ENCODE measurements around the gene NKD2. TPM values are rescaled to one million over a fixed set of nuclear protein-coding genes. Genes with fewer than 3 reads are reported as not detected.

NKD2 gene
- total and polyA plus RNA-seq, 2 experiments from 2014 or later: 1.4 to 9.1 TPM

DNA sequence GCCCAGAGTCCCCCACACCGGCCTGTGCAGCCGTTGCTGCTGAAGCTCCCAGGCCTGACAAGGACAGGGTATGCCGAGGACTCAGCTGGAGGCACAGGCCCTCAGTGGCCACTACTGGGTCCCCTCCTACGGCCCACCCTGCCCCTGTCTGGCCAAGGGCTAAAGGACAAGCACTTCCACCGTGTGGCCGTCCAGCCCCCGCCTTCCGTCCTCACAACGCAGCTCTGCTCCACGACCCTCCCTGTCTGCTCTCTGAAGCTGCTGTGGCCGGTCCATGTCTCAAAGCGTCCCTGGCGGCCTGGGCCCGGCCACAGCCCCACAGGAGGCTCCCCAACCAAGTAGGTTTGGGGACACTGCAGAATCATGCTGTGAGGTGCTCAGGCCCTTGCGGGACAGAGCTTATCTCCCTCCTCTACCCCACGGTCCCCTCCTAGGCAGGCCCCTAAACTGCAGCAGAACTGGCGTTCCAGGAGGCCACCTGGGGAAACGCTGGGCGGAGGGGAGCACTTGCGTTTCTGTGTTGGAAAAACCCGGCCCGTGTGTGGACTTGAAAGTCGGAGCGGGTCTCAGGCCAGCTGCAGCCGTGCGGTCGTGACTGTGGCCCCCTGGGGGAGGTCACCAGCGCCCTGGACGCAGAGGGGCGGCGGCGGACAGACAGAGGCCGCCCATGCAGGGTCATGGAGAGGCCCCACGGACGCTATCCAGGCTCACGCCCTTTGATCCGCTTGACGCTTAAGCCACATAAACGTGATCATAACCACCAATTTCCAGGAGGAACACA lies 45.6 kb downstream of the NKD2 start:
- H3K9me3 ChIP-seq (ENCODE audit: low read depth): no peaks in the 10 kb centered on the region
- TF ChIP-seq CTCF (IDR thresholded peaks at IDR 0.05; ENCODE audit: poor library complexity) (no peak), EZH2 (IDR thresholded peaks at IDR 0.05; ENCODE audit: borderline replicate concordance) (no peak), EZH2phosphoT487 (IDR thresholded peaks at IDR 0.05; ENCODE audit: low read depth, severe bottlenecking, unreplicated experiment) (no peak)
- H3K27me3 ChIP-seq: no peaks in the 10 kb centered on the region
- no peak overlapping the region for H2AFZ ChIP-seq
- H3K4me1 ChIP-seq (ENCODE audit: insufficient read depth): no peaks in the 10 kb centered on the region
- 93% methylated on average over 39 of the region's 39 CpGs for WGBS (ENCODE audit: low lambda C conversion rate, missing lambda C conversion rate)
- H4K20me1 ChIP-seq (ENCODE audit: insufficient read depth, poor library complexity, severe bottlenecking): no peaks in the 10 kb centered on the region
- no peaks in the 10 kb centered on the region for H3K79me2 ChIP-seq
- no peak overlapping the region for H3K4me2 ChIP-seq
- H3K9me2 ChIP-seq (replicated peaks; ENCODE audit: insufficient read depth): no peaks in the 10 kb centered on the region
- H3K4me3 ChIP-seq: no peak overlapping the region
- no peaks in the 10 kb centered on the region for H3K36me3 ChIP-seq (replicated peaks; ENCODE audit: insufficient read depth, low read depth)
- H3K27ac ChIP-seq: no peak overlapping the region
- DNase-seq (ENCODE audit: low spot score): no peak

DNA sequence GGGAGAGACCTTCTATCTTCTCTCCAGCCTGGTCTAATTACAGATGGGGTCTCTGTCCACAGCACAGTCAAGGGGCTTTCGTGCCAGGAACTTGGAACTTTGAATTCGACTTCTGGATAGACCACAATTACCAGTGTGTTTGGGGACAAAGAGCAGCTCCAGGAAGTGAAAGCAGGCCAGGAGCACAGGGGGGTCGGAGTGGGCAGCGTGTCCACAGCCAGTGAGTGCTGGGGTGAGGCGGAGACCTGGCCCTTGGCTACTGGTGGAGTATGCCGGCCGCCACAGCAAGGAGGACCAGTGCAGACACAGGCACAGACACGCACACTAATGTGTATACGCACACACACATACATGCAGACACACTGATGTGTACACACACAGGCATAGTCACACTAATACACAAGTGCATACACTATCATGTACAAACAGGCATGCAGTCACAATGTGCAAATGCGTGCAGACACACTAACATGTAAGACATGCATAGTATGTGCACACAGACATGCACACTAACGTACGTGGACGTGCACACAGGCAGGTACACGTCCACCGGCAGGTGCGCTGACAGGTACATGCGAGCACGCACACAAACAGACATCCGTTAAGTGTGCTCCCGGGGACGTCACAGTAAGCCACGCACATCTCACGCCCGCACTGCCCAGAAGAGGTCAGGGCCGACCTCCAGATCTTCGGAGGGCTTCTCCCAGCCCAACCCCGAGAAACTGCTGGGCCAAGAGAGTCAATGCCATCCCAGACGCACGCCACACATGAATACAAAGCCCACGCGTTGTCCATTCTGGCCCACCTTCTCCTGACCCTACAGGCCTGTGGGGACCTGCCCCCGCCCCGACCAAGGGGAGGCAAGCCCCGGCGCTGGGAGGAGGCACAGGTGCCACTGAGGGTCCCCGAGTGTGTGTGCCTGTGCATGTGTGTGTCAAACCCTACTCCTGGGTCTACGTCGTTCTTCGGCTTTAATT lies 46.5 kb downstream of the NKD2 start:
- Histone ChIP-seq H3K9me2 (replicated peaks; ENCODE audit: insufficient read depth) (no peaks in the 10 kb centered on the region), H4K20me1 (ENCODE audit: insufficient read depth, poor library complexity, severe bottlenecking) (no peaks in the 10 kb centered on the region), H3K4me2 (no peak overlapping the region), H3K4me1 (ENCODE audit: insufficient read depth) (no peaks in the 10 kb centered on the region), H3K27ac (no peak overlapping the region), H3K79me2 (no peaks in the 10 kb centered on the region), H3K4me3 (no peak overlapping the region), H3K9me3 (ENCODE audit: low read depth) (no peaks in the 10 kb centered on the region), H3K36me3 (replicated peaks; ENCODE audit: insufficient read depth, low read depth) (no peaks in the 10 kb centered on the region), H3K27me3 (no peaks in the 10 kb centered on the region), H2AFZ (no peak overlapping the region)
- TF ChIP-seq EZH2phosphoT487 (IDR thresholded peaks at IDR 0.05; ENCODE audit: low read depth, severe bottlenecking, unreplicated experiment): no peak
- no peak for TF ChIP-seq CTCF (IDR thresholded peaks at IDR 0.05; ENCODE audit: poor library complexity)
- no peak for TF ChIP-seq EZH2 (IDR thresholded peaks at IDR 0.05; ENCODE audit: borderline replicate concordance)
- WGBS (ENCODE audit: low lambda C conversion rate, missing lambda C conversion rate): 93% methylated on average over 39 of the region's 39 CpGs
- no peak for DNase-seq (ENCODE audit: low spot score)

GRCh38 chr5:1055896-1056610 lies 47.5 kb downstream of the NKD2 start:
- Histone ChIP-seq H2AFZ (no peak overlapping the region), H3K4me3 (no peak overlapping the region), H3K79me2 (no peaks in the 10 kb centered on the region), H3K4me1 (ENCODE audit: insufficient read depth) (no peaks in the 10 kb centered on the region), H3K4me2 (no peak overlapping the region), H3K9me3 (ENCODE audit: low read depth) (no peaks in the 10 kb centered on the region), H4K20me1 (ENCODE audit: insufficient read depth, poor library complexity, severe bottlenecking) (no peaks in the 10 kb centered on the region), H3K27ac (no peak overlapping the region), H3K27me3 (no peaks in the 10 kb centered on the region), H3K9me2 (replicated peaks; ENCODE audit: insufficient read depth) (no peaks in the 10 kb centered on the region), H3K36me3 (replicated peaks; ENCODE audit: insufficient read depth, low read depth) (no peaks in the 10 kb centered on the region)
- TF ChIP-seq EZH2phosphoT487 (IDR thresholded peaks at IDR 0.05; ENCODE audit: low read depth, severe bottlenecking, unreplicated experiment): no peak
- TF ChIP-seq CTCF (IDR thresholded peaks at IDR 0.05; ENCODE audit: poor library complexity): no peak
- TF ChIP-seq EZH2 (IDR thresholded peaks at IDR 0.05; ENCODE audit: borderline replicate concordance): no peak
- 94% methylated on average over 36 of the region's 39 CpGs for WGBS (ENCODE audit: low lambda C conversion rate, missing lambda C conversion rate)
- DNase-seq (ENCODE audit: low spot score): no peak
